Measurements from ENCODE around the gene SBK2. TPM values are rescaled to one million over a fixed set of nuclear protein-coding genes. Genes with fewer than 3 reads are reported as not detected.

Gene SBK2
- total RNA-seq, 4 donors from 2014 or later = not detected

DNA sequence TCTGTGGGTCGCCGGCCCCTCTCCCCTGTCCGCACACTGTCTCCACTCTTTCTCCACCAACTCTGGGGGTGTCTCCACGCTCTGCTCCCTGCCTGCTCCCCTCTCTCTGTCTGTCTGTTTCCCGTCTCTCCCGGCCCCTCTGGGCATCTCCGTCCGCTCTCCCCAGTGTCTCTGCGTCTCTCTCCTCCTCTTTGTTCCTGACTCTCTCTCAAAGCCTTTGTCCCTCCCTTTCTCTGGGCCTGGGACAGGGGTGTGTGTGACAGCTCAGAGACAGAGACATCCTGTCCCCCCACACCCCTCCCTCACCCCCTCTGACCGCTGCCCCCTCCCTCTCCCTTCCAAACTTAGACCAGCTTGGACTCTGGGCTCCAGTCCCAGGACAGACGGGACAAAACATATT lies 9.1 kb upstream of the SBK2 start:
- H3K4me3 ChIP-seq = no peak overlapping the region
- peak overlapping the region in 3 of 4 donors; percentile 78 to 80 (median 80) for H3K27ac ChIP-seq
- TF ChIP-seq POLR2A (IDR thresholded peaks at IDR 0.05) = no peak
- TF ChIP-seq, protein P1, sequence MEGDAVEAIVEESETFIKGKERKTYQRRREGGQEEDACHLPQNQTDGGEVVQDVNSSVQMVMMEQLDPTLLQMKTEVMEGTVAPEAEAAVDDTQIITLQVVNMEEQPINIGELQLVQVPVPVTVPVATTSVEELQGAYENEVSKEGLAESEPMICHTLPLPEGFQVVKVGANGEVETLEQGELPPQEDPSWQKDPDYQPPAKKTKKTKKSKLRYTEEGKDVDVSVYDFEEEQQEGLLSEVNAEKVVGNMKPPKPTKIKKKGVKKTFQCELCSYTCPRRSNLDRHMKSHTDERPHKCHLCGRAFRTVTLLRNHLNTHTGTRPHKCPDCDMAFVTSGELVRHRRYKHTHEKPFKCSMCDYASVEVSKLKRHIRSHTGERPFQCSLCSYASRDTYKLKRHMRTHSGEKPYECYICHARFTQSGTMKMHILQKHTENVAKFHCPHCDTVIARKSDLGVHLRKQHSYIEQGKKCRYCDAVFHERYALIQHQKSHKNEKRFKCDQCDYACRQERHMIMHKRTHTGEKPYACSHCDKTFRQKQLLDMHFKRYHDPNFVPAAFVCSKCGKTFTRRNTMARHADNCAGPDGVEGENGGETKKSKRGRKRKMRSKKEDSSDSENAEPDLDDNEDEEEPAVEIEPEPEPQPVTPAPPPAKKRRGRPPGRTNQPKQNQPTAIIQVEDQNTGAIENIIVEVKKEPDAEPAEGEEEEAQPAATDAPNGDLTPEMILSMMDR (IDR thresholded peaks at IDR 0.05) = no peak
- no peaks in the 10 kb centered on the region for H3K36me3 ChIP-seq
- DNase-seq = no peak
- H3K4me1 ChIP-seq = peaks cover 0 to 36% (median 17%) of the 10 kb centered on the region in 3 donors
- intact Hi-C loops (cut with DNase I) = no loop called here
- WGBS, 2 donors = 62 to 64% methylated on average over 9 to 10 of the region's 11 CpGs
- peaks cover 0 to 58% (median 0%) of the 10 kb centered on the region in 4 donors for H3K27me3 ChIP-seq
- no peaks in the 10 kb centered on the region for H3K9me3 ChIP-seq

DNA sequence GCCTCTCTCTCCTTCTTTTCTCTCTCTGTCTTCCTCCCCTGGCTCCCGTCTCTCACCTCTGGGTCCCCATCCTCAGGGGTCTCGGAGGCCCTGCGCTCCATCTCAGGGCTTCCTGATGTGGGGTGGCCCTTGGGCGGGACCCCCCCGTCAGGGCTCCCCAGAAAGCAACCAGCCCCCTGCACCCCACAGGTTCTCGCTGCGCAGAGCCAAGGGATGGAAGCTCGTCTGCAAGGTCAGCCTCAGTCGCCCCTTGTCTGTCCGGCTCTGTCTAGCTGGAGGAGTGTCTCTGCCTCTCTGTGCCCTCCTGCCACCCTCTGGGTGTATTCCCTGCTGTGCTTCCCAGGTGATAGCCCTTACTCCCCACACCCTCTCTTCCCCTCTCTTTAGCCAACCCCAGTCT lies 8.5 kb upstream of the SBK2 start, which contains the start of gene SBK3:
Gene SBK3, minus strand, starts transcription at position 101 of the 400 bp plus-strand sequence. Its CDS starts 0 bp downstream, at position 101.
- Histone ChIP-seq H3K9me3 (no peaks in the 10 kb centered on the region), H3K4me3 (no peak within 1 kb of the TSS), H3K27me3 (peaks cover 0 to 58% (median 0%) of the 10 kb centered on the region in 4 donors), H3K27ac (peak within 1 kb of the TSS in 3 of 4 donors; percentile 78 to 80 (median 80)), H3K4me1 (peaks cover 0 to 36% (median 17%) of the 10 kb centered on the region in 3 donors), H3K36me3 (no peaks in the 10 kb centered on the region)
- no peak for DNase-seq
- 84 to 92% methylated on average over 8 to 9 of the region's 10 CpGs for WGBS, 2 donors
- intact Hi-C loops (cut with DNase I) = no loop called here
- TF ChIP-seq, protein P1 (IDR thresholded peaks at IDR 0.05) = no peak
- no peak for TF ChIP-seq POLR2A (IDR thresholded peaks at IDR 0.05)

DNA sequence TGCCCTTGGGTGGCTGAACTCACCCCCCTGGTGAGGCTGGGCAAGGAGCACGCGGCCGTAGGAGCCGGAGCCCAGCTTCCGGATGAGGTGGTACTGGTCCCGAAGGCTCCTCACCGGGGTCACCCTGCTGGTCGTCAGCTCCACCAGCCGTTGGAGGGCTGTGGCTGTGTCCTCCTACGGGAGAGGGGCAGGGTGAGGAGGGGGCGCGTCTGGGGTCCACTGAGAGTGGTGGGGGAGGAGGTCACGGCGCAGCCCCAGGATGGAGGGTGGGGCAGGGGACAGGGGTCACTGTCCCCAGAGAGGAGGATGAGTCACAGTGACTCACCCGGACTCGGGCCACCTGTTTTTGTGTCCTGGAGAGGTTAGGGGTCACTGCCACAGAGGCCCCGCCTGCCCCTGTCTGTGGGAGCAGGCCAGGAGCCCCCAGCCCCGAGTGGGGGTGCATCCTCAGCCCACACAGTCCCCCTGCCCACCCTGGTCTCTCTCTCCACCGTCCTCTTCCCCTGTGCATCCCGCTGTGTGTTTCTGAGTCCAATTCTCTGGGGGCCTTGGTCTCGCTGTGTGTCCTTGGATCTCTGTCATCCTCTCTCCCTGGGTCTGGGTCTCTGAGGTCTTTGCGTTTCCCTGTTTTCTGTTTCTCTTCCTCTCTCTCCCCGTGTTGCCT lies 8.0 kb upstream of the SBK2 start:
- intact Hi-C loops (cut with DNase I) = no loop called here
- WGBS, 2 donors = 50 to 64% methylated on average over 5 to 9 of the region's 23 CpGs
- DNase-seq = no peak
- no peaks in the 10 kb centered on the region for H3K36me3 ChIP-seq
- no peak overlapping the region for H3K4me3 ChIP-seq
- H3K9me3 ChIP-seq = no peaks in the 10 kb centered on the region
- peaks cover 0 to 53% (median 0%) of the 10 kb centered on the region in 4 donors for H3K27me3 ChIP-seq
- no peak overlapping the region for H3K27ac ChIP-seq
- TF ChIP-seq, protein P1 (IDR thresholded peaks at IDR 0.05) = no peak
- no peak for TF ChIP-seq POLR2A (IDR thresholded peaks at IDR 0.05)
- H3K4me1 ChIP-seq = peaks cover 0 to 32% (median 17%) of the 10 kb centered on the region in 3 donors

DNA sequence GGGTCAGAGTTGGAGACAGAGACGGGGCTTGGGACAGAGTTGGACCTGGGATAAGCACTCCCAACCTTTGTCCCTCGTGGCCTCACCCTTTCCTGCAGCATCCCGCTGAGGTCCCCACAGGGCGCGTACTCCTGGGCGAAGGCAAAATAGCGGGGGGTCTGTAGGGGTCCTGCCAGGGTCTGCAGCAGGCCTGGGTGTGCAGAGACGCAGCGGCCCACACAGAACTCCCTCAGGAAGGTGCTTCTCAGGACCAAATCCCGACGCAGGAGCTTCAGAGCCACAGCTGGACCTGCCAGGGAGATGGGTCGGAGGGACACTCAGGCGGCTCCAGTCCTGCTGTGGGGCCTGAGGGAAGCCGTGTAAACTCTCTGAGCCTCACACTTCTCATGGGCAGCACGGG lies 7.1 kb upstream of the SBK2 start:
- Histone ChIP-seq H3K4me3 (no peak overlapping the region), H3K27me3 (peaks cover 0 to 47% (median 0%) of the 10 kb centered on the region in 4 donors), H3K27ac (no peak overlapping the region), H3K36me3 (no peaks in the 10 kb centered on the region), H3K9me3 (no peaks in the 10 kb centered on the region), H3K4me1 (peaks cover 0 to 26% (median 13%) of the 10 kb centered on the region in 3 donors)
- DNase-seq = no peak
- 75 to 82% methylated on average over 5 to 9 of the region's 15 CpGs for WGBS, 2 donors
- TF ChIP-seq POLR2A (IDR thresholded peaks at IDR 0.05) = no peak
- TF ChIP-seq, protein P1 (IDR thresholded peaks at IDR 0.05) = no peak
- intact Hi-C loops (cut with DNase I) = no loop called here

DNA sequence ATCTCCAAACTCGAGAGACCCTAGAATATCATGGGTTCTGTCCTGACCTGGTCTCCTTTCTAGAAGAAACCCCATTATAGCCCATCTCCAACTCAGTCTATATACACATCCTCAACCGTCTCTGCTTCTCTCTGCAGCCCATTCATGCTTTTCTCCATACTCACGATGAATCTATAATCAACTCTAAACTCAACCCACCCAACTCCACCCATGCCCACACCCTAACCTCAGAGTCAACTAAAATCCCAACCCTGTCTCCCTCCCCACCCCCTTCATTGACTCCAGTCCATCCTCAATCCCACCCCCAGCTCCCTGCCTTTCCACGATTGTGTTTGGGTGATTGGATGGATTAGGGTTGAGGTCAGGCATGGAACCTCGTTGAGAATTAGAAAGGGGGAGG lies 6.6 kb upstream of the SBK2 start:
- Histone ChIP-seq H3K27me3 (peaks cover 0 to 45% (median 0%) of the 10 kb centered on the region in 4 donors), H3K4me3 (no peak overlapping the region), H3K4me1 (peaks cover 0 to 26% (median 13%) of the 10 kb centered on the region in 3 donors), H3K27ac (no peak overlapping the region), H3K9me3 (no peaks in the 10 kb centered on the region), H3K36me3 (no peaks in the 10 kb centered on the region)
- WGBS, 2 donors = 44 to 71% methylated on average over 4 to 5 of the region's 5 CpGs
- DNase-seq = no peak
- intact Hi-C loops (cut with DNase I) = no loop called here
- TF ChIP-seq, protein P1 (IDR thresholded peaks at IDR 0.05) = no peak
- no peak for TF ChIP-seq POLR2A (IDR thresholded peaks at IDR 0.05)

Measured in esophagus squamous epithelium (tissue), 5 donors.